HG03103 (cell line): ENCODE measurements around the gene RBM20.
"Not testable (repeated sequence)": the region's sequence is repeated elsewhere in the genome, so short reads cannot be mapped to it uniquely, and the experiment has no call there.

Experiments
- ATAC-seq: cut with Tn5 transposase; IDR thresholded peaks from one replicate; pipeline ENCODE4 v1.9.1; 2021; ENCODE audit warnings: low read depth; ENCODE audit not compliant: unreplicated experiment

The RBM20 gene

GRCh38 chr10:110727785-110728184 is 83.6 kb downstream of the RBM20 start:
- ATAC-seq: not testable (repeated sequence)

DNA sequence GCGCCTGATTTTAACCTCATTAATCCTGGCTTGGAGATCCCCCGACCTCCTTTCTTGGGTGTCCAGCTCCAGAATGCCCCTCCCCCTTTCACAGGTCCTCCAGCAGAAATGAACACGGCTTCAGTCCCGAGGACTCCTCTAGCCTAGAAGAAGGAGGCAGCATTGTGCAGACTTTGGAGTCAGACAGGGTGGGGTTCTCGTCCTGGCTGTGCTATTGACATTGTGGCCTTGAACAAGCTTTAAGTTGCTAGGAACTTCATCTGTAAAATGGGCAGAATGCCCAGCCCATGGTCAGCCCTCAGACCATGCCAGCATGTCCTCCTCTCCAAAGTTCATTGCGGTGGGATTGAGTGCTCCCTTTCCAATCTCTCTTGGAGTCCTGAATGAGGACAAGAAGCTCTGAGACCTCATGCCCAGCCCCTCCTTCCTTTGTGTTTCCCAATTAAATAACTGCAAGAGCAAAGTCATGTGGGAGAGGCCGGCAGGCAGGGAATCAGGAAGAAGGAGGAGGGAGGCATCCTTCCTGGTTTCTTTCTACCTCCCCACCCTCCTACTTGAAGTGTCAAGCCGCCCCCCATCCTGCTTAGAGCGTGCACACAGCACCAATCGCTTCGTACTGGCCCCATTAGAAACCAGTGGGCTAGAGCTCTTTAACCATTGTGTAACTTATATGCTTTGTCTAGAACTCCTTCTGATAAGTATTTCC is 86.4 kb downstream of the RBM20 start:
- ATAC-seq: no peak

DNA sequence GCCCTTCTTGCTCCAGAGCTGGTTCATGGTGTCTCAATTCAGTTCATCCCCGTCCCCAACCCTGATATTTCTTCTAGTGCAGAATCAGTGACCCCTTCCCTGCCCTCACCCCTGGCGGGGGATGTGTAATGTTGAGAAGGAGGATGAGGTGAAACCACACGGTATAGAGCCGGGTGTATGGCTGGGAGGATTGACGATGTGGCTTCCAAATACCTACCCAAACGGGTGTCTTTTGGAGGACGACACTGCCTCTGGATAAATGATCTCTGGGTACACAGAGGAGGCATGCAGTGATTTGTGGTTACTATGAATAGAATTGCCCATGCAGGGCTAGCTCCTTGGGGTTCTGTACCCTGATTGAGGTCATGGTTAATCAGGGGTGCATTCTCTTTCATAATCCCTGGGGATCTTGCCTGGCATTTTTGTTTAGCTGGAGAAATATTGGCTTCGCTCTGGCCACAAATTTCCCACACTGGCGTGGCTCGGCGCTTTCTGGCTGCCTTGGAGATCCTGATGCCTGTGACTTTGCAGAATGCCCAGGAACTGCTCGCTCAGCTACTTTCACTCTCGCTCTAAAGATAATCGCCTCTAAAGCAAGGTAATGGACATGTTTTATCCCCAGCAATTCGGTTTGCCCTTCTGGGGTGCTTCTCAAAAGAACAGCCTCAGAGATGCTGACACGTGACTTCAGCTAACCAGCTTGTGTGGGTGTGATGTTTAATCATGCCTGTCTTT is 89.2 kb downstream of the RBM20 start:
- no peak for ATAC-seq

DNA sequence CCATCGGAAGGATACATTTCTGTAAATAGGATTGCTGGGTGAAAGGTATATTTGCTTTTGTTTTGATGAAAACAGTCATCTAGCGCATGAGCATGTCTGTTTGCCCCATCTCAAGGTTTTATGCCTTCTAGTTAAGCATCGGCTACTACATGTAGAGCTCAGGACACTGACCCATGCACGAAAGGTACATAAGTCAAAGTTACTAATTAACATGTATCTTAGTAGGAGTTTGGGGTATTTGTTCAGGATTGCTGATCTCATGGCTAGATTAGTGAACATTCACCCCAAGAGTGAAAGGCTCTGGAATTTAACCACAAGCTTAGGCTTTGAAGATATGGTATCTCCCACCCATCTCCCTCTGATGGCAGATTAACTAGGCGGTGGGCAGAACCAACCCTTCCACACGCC is 91.5 kb downstream of the RBM20 start:
- no peak for ATAC-seq

DNA sequence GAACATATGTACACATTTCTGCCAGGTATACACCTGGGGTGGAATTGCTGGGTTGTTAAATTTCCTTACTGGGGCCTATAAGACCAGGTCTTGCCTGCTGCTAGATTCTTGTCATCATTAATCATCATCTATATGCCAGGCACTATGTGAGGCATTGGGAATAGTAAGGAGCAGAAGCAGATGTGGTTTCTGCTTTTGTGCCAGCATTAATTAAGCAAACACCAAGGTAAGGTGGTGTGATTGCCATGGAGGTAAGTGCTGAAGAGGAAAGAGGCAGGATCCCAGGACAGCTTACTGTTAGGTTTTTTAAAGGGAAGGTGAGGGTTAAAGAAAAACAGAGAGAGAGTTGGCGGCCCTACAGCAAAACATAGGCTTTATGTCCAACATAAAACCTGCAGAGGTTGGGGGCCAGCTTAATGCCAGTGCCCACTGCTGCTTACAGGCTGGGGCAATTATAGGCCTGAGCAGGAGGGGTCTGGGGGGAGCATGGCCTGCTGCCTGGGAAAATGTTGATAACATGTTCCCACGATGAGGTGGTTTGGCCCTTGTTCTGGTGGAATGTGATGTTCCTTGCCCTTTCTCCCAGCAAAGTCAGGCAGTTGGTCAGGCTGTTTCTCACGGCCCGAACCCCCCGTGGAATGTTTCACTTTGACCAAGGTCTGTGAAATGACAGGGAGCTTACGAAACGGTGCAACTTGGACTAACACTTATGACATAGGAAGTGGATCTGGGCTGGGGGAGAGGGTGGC is 93.9 kb downstream of the RBM20 start:
- ATAC-seq: no peak

DNA sequence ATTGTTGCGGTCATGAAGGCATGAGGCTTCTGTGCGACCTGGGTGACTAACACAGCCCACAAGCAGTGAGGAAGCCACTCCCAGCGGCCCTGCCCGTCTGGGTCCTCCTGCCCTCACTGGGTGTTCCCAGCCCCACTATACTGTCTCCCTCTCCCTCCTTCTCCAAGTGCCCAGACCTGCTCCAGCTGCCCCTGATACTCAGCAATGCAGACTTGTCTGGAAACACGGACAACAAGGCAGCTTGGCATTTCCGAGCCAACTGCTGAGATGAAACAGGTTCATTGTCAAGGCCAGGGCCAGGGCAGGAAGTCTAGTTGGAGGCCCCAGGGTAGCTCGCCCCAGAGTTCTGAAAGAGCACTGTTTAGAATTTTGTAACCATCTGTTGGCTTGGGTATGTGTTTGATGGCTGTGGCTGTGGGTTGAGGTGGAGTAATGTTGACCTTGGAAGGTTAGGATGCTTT is 95.7 kb downstream of the RBM20 start:
- no peak for ATAC-seq

DNA sequence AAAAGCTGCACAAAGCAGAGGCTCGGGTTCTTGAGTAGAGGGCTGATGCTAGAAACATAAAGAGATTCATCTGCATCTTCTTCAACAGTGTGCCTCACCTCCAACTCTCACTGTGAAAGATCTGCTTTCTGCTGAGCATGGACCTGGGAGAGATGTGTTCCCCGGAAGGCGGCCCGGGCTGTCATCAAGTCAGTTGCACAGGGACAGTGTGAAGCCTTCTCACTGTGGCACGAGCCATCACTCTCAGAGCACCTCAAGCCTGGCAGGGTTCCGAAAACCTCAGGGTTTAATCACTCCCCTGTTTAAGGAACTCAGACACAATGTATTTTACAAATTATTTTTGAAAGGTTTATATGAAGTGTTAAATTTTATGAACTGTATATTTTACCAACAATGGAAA is 98.7 kb downstream of the RBM20 start:
- no peak for ATAC-seq

- ATAC-seq: no peak
Measured at GRCh38 chr10:110744782-110745181, 100.6 kb downstream of the RBM20 start.

- no peak for ATAC-seq
Measured at GRCh38 chr10:110746254-110746826, 102.2 kb downstream of the RBM20 start.

DNA sequence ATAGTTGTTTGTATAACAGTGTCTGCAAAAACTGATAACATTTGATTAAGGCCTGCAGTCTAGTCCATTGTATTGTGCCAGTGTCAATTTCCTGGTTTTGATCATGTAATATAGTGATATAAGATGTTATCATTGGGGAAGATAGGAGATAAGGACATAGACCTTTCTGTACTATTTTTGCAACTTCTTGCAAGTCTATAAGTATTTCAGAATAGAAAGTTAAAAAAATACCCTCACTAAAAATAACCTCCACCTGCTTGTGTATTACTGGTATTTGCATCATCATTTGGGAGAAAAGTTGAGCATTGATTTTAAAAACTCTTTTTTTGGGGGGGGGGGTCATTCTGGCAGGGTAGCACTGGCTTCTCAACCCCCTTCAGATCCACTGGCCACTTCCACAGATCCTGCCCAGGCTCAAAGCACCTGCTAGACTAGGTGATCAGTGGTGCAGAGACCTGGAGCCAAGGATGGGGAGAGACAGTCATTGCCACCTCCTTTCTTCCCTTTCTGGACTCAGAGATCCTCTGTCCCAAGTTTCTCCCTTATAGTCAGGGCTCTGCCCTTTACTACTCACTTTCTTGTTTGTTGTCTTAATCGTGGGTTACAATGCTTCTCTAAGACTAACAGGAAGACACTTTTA is 103.0 kb downstream of the RBM20 start:
- no peak for ATAC-seq

DNA sequence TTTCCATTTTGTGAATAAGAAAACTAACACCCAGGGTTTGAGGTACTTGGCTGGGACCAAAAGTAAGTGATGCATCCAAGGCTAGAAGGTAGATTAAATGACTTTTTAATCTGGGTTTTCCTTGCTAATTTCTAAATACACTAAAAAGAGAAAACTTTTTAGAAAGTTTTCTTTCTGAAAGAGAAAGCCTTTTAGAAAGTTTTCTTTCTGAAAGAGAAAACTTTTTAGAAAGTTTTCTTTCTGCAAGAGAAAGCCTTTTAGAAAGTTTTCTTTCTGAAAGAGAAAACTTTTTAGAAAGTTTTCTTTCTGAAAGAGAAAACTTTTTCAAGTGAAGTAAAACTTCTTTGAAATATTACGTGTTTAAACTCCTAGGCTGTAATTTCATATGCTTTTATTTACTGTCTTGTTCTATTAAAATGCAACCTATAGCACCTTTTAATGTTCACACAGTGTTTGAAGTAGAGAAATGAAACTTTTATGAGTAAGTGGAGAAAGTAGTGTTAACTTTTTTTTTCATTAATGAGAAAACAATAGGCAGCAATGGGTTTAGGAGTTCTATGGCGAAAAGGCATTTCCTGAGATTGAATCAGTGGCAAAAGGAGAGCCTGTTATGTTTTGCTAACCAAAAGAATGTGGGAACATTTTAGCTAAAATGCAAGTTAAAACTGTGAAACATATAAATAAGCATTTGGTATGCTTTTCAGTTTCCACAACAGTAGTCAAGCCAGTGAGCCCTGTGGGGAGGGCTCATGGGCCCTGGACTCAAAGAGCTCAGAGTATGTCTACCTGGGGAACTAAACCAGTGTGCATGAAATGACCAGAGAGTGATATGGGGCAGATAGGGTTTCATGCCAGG is 103.7 kb downstream of the RBM20 start:
- no peak for ATAC-seq

- ATAC-seq: no peak
Measured at GRCh38 chr10:110748970-110749369, 104.8 kb downstream of the RBM20 start.

GRCh38 chr10:110750931-110751330 is 106.8 kb downstream of the RBM20 start:
- ATAC-seq: no peak

DNA sequence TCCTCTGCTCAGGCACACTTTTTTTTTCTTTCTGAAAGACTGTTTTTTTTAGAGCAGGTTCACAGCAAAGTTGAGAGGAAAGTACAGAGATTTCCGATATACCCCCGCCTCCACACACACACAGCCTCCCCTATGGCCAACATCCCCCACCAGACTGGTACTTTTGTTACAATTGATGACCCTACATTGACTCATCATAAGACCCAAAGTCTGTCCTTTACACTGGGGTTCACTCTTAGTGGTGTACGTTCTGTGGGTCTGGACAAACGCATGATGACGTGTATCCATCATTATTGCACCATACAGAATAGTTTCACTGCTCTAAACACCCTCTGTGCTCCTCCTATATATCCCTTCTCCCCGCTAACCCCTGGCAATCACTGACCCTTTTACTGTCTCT is 107.7 kb downstream of the RBM20 start:
- no peak for ATAC-seq

GRCh38 chr10:110753462-110753861 is 109.3 kb downstream of the RBM20 start:
- ATAC-seq: no peak

- ATAC-seq: no peak
Measured at GRCh38 chr10:110754375-110755105, 110.4 kb downstream of the RBM20 start.

- no peak for ATAC-seq
Measured at GRCh38 chr10:110755781-110756180, 111.6 kb downstream of the RBM20 start.

- ATAC-seq: no peak
Measured at GRCh38 chr10:110756876-110757275, 112.7 kb downstream of the RBM20 start.

GRCh38 chr10:110757586-110757985 is 113.5 kb downstream of the RBM20 start:
- ATAC-seq: no peak
